HG02588 (cell line): Measurements from ENCODE around the gene GCK.

ENCODE experiments used
- ATAC-seq: cut with Tn5 transposase; IDR thresholded peaks from one replicate; pipeline ENCODE4 v1.9.1; 2021; ENCODE audit warnings: mild to moderate bottlenecking, moderate library complexity; ENCODE audit not compliant: unreplicated experiment

GCK gene

GRCh38 chr7:44158096-44158872, 31.0 kb downstream of the GCK start:
- ATAC-seq: no peak

GRCh38 chr7:44157116-44158080, 31.8 kb downstream of the GCK start:
- no peak for ATAC-seq

- no peak for ATAC-seq
These were observed 32.7 kb downstream of the GCK start for GRCh38 chr7:44156453-44157010.

GRCh38 chr7:44155191-44156185, 33.8 kb downstream of the GCK start:
- no peak for ATAC-seq

GRCh38 chr7:44154703-44155102, 34.5 kb downstream of the GCK start:
- no peak for ATAC-seq

- no peak for ATAC-seq
These were observed 35.3 kb downstream of the GCK start for GRCh38 chr7:44153948-44154335.

GRCh38 chr7:44152971-44153947, 36.0 kb downstream of the GCK start:
- no peak for ATAC-seq

- ATAC-seq: no peak
These were observed 37.3 kb downstream of the GCK start for GRCh38 chr7:44151956-44152355.

GRCh38 chr7:44150966-44151941, 38.0 kb downstream of the GCK start:
- ATAC-seq: no peak

- ATAC-seq: no peak
These were observed 38.8 kb downstream of the GCK start for GRCh38 chr7:44150466-44150832.

- ATAC-seq: no peak
These were observed 39.4 kb downstream of the GCK start for GRCh38 chr7:44149571-44150465.

- no peak for ATAC-seq
These were observed 40.2 kb downstream of the GCK start for GRCh38 chr7:44148961-44149536.

GRCh38 chr7:44148166-44148565, 41.1 kb downstream of the GCK start:
- ATAC-seq: no peak

GRCh38 chr7:44147026-44147991, 41.9 kb downstream of the GCK start:
- no peak for ATAC-seq
